Ovary (tissue), 9 donors: ENCODE results near the gene INS. TPM values are rescaled to one million over a fixed set of nuclear protein-coding genes. Genes with fewer than 3 reads are reported as not detected.

Source experiments
- DNase-seq, 5 donors: peaks; one replicate each; pipeline ENCODE4 v3.0.0-alpha.2; 2019 to 2020
- H3K27ac ChIP-seq, 2 donors: fragments of 200-600 bp; one replicate each; pipeline versions ENCODE4 v1.5.1 to v1.8.0; 2019 to 2022
- H3K27me3 ChIP-seq: fragments of 200-600 bp; one replicate; pipeline ENCODE4 v1.8.0; 2022
- H3K36me3 ChIP-seq: fragments of 200-600 bp; sonication (generic); one replicate; pipeline ENCODE4 v1.5.1; 2019
- H3K4me1 ChIP-seq: one replicate; pipeline ENCODE4 v1.8.1; 2013; ENCODE audit warnings: mild to moderate bottlenecking, moderate library complexity; ENCODE audit not compliant: insufficient read depth
- H3K4me3 ChIP-seq: fragments of 200-600 bp; sonication (generic); one replicate; pipeline ENCODE4 v1.5.1; 2017
- H3K9me3 ChIP-seq, 2 donors: fragments of 200-600 bp in 1 of 2; sonication (generic) in 1 of 2; one replicate each; pipeline versions ENCODE4 v1.5.1 to v1.8.1; 2013 to 2019; ENCODE audit warnings: mild to moderate bottlenecking in 1 of 2, moderate library complexity in 1 of 2
- CTCF ChIP-seq, 3 donors: fragments of 450-650 bp in 2 of 3; fragments of 200-600 bp in 1 of 3; IDR thresholded peaks; one replicate each; pipeline versions ENCODE4 v1.5.1 to v1.8.0; 2016 to 2022; ENCODE audit warnings: antibody characterized with exemption in 3 of 3, mild to moderate bottlenecking in 1 of 3
- EP300 ChIP-seq: sonication (generic); formaldehyde crosslinking; IDR thresholded peaks from one replicate; pipeline ENCODE4 v1.6.1; 2017; ENCODE audit warnings: antibody characterized with exemption
- POLR2A ChIP-seq: fragments of 450-650 bp; IDR thresholded peaks from one replicate; pipeline ENCODE4 v1.6.1; 2017; ENCODE audit warnings: antibody characterized with exemption, mild to moderate bottlenecking, moderate library complexity
- WGBS, 3 donors: extraction: QIAGEN DNeasy Blood & Tissue Kit in 1 of 3; methylation state at CpG; one replicate each; pipeline versions ENCODE4 v1.1.5 to v1.1.7; 2013 to 2017; 5-methylcytosine and 5-hydroxymethylcytosine counted together
- intact Hi-C, 4 donors: fragments of 100-400 bp; cut with DNase I; formaldehyde crosslinking; loops; one replicate each; pipeline versions ENCODE4 v1.11.0 to v1.15.1; 2022 to 2023
- polyA plus RNA-seq, 2 donors: library from polyadenylated mRNA; stranded (reverse); fragments of 200-250 nt in 1 of 2; fragments of 350-450 nt in 1 of 2; fragmentation: Illumina TruSeq in 1 of 2; extraction: RNeasy Lipid Tissue Mini Kit (QIAGEN cat#74804) in 1 of 2; gene quantifications; one replicate each; pipeline ENCODE4 v1.2.3, GENCODE V29; 2013 to 2014
- total RNA-seq, 7 donors: library from RNA; depleted of rRNA in 2 of 7; stranded (reverse); fragments of >200 nt in 2 of 7; fragmentation: NEBNext Ultra II Directional in 3 of 7; extraction: Animal tissue kit (Norgen Biotek cat#: 25700) in 3 of 7; gene quantifications; one replicate each; pipeline versions ENCODE4 v1.1.0 to v1.2.4, GENCODE V29; 2016 to 2023
- donor health status: DM: no; HTN: no; CAD: no; lungs with moderate emphysema.
- donor health status: DM: no; HTN: no; CAD: no.
- donor health status: Bipolar disorder and iron deficiency.
- donor health status: DM: yes; HTN: yes; CAD: no.
- donor health status: DM: no; HTN: no; CAD: no.
- donor health status: DM: yes; HTN: yes; CAD: no.

INS gene
- total and polyA plus RNA-seq, 9 donors = 0.89 to 1.4 TPM; not detected in 7

DNA sequence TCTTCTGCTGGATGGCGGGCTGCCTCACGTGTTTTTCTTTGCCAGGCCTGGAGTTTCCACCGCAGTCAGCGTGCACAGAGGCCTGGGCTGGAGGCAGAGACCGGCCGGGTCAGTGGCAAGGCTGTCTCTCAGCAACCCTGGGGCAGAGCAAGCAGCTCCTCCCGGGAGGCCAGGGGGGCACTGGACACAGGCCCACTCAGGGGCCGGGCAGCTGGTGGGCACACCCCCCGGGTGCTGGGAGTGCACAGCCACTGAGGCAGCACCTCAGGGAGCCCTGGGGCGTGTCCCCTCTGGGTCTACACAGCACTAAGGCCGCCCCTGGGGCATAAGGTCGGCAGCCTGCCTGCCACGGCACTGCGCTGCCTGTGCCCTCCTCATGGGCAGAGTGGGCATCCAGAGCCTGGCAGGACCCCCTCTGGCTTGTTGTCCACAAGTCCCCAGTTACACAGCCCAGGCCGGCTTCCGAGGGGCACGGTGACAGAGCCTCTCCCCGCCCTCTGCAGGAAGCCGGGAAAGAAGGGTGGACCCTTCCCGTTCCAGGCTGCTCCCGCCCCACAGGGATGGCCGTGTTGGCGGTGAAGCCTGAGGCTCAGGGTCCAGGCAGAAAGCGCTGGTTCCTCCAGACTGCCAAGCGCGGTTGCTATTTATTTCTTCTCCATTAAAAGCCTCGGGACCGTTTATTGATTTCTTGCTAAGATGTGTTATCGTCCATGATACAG lies 29.1 kb upstream of the INS start:
- Histone ChIP-seq H3K27ac (no peak overlapping the region), H3K9me3 (no peaks in the 10 kb centered on the region), H3K36me3 (no peaks in the 10 kb centered on the region), H3K4me3 (no peak overlapping the region), H3K4me1 (no peaks in the 10 kb centered on the region), H3K27me3 (no peaks in the 10 kb centered on the region)
- no peak for DNase-seq
- TF ChIP-seq EP300 = no peak
- TF ChIP-seq CTCF (IDR thresholded peaks at IDR 0.05) = no peak
- TF ChIP-seq POLR2A = no peak
- WGBS, 3 donors = 61 to 67% (median 64%) methylated on average over 29 of the region's 29 CpGs
- intact Hi-C loops = loop anchor here in 1 of 4 donors (10.0 kb wide), 1 partner anchor 335 kb away; no protein-coding TSS in a partner anchor

DNA sequence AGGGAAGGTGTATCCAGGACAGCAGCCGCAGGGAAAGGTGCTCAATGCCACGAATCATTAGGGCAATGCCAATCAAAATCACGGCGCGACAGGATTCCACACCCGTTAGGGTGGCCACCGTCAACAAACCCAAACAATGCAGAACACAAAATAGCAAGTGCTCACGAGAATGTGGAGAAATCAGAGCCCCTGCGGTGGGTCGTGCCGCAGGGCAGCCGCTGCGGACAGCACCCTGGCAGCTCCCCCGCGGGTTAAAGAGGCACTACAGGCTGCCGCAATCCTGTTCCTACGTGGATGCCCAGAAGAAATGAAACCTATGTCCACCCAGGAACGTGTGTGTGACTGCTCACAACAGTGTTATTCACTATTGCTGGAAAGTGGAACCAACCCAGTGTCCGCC lies 27.7 kb upstream of the INS start:
- DNase-seq = no peak
- TF ChIP-seq CTCF (IDR thresholded peaks at IDR 0.05) (no peak), EP300 (no peak), POLR2A (no peak)
- Histone ChIP-seq H3K36me3 (no peaks in the 10 kb centered on the region), H3K27me3 (no peaks in the 10 kb centered on the region), H3K9me3 (no peaks in the 10 kb centered on the region), H3K4me1 (no peaks in the 10 kb centered on the region), H3K27ac (no peak overlapping the region), H3K4me3 (no peak overlapping the region)
- WGBS, 3 donors = 78 to 88% (median 80%) methylated on average over 19 of the region's 19 CpGs
- intact Hi-C loops = no loop called here

DNA sequence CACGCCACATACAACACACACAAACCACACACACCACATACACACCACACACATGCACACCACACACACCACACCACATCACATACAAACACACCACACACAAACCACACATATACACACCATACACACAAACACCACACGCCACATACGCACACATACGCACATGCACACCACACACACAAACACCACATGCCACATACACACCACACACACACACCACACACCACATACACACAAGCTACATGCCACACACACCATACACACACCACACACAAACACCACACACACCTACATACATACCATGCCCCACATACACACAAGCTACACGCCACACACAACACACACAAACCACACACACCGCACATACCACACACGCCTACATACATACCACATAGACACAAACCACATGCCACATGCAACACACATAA lies 26.3 kb upstream of the INS start:
- Histone ChIP-seq H3K27ac (no peak overlapping the region), H3K4me1 (no peaks in the 10 kb centered on the region), H3K4me3 (no peak overlapping the region), H3K27me3 (no peaks in the 10 kb centered on the region), H3K9me3 (no peaks in the 10 kb centered on the region), H3K36me3 (no peaks in the 10 kb centered on the region)
- 82 to 95% (median 90%) methylated on average over 7 of the region's 7 CpGs for WGBS, 3 donors
- no peak for DNase-seq
- intact Hi-C loops = no loop called here
- no peak for TF ChIP-seq CTCF (IDR thresholded peaks at IDR 0.05)
- TF ChIP-seq POLR2A = no peak
- no peak for TF ChIP-seq EP300

DNA sequence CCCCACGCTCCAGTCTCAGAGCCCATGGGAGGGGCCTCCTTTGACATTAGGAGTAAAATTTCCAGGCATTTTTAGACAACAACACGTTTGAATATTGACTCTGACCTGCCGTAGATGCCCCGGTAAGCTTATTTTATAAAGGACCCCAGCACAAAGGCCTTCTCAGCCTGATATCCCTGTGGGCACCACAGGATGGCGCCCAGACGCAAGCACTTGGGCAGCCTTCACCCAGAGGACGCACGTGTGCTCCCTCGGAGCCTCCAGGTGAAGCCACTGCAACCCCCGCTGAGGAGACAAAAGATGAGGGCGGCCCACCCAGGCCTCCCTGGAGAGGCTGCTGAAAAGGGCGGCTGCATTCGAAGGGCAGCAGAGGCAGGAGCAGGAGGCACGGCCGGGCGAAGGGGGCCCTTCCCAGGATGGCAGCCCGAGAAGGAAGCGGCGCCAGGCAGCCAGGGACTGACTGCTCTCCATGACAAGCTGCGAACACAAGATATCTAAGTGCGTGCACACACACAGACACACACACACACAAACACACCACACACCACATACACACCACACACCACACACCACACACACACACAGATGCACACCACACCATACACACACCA lies 25.8 kb upstream of the INS start:
- intact Hi-C loops = no loop called here
- Histone ChIP-seq H3K27ac (no peak overlapping the region), H3K4me1 (no peaks in the 10 kb centered on the region), H3K9me3 (no peaks in the 10 kb centered on the region), H3K27me3 (no peaks in the 10 kb centered on the region), H3K4me3 (no peak overlapping the region), H3K36me3 (no peaks in the 10 kb centered on the region)
- TF ChIP-seq EP300 (no peak), POLR2A (no peak), CTCF (IDR thresholded peaks at IDR 0.05) (no peak)
- 19 to 31% (median 22%) methylated on average over 20 to 21 of the region's 21 CpGs for WGBS, 3 donors
- no peak for DNase-seq
